GM18907 (cell line): Measurements from ENCODE around the gene TAC4.

ENCODE experiments used
- ATAC-seq: cut with Tn5 transposase; IDR thresholded peaks from one replicate; pipeline ENCODE4 v1.9.1; 2021; ENCODE audit warnings: mild to moderate bottlenecking, moderate library complexity; ENCODE audit not compliant: unreplicated experiment

The TAC4 gene

GRCh38 chr17:49873466-49873865 lies 25.6 kb upstream of the TAC4 start:
- no peak for ATAC-seq

DNA sequence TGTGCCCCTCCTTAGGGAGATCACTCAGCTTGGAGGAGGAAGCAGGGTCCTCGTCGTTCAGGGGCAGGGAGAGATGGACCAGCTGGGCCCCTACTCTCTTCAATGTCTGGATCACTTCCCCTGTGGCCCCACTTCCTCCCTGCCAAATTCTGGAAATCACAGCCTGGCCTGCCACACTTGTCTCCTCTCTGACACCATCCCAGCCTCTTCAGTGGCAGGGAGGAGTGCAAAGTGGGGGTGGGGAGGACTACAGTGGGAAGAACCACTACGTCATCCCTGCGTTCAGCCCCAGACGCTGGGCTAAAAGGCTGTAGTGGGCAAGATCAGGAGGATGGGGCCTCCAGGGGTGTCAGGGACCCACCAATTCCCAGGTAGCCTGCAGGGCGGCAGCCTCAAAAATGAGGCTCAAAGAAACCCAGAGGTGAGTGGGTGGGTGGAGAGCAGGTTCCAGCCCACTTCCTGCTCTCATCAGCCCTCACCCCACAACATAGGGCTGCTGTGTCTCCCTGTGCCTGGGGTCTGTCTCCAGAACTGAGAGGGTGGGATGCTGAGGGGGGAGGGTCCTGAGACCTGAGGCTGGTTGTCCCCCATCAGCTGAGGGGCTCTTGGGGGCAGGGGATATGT lies 25.0 kb upstream of the TAC4 start:
- no peak for ATAC-seq

DNA sequence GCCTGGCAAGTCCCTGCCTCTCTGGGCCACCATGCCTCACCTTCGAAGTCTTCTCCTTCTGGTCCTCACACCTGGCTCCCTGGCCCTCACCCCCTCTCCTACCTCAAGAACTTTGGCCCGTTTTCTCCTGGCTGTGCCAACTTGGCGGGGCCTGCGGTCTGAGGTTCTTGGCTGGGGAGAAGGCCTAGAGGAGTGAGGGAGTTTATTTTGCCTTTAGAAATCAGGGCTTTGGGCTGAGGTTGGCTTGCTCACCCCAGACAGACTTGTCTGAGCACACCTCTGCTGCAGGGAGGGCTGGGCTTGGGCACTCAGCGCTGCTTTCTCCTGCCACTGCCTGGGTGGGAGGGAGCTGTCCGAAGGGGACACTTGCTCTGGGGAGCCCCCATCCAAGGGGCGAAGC lies 23.3 kb upstream of the TAC4 start:
- no peak for ATAC-seq

DNA sequence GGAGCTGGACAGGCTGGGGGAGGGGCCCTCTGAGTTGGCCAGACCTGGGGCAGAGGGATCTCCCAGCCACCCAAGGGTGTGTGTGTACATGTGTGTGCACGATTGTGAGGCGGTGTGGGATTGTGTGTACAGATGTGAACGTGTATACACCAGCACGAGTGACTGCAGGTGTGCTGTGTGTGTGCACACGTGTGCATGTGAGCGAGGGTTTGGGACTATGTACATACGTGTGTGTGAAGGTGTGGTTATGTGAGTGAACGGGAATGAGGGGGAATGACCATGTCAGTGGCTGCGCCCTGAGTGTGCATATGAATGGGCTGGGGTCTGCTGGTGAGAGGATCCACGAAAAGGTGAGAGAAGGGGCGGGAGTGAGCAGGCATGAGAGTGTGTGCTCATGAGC lies 22.4 kb upstream of the TAC4 start:
- ATAC-seq, result no peak

GRCh38 chr17:49869038-49869374 lies 21.1 kb upstream of the TAC4 start:
- ATAC-seq, result no peak

DNA sequence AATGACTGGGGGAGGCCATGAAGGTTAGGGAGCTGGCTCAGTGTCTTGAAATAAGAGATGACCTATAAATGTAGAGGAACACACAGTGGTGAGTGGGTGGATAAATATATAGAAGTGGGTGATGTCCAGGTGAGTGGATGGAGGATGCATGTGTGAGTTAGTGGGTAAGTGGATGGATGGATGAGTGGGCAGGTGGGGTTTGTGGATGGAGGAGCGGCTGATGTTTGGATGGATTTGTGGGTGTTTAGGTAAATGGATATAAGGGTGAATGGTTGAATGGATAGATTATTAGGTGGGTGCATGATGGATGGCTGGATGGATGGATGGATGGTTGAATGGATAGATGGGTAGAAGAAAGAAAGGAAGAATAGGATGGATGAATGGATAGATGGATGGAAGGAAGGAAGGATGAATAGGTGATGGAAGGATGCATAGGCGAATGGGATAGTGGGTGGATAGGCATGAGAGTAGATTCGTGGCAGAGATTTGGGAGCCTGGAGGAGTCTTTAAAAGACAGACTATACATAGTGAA lies 19.1 kb upstream of the TAC4 start:
- no peak for ATAC-seq

GRCh38 chr17:49866019-49866380 lies 18.1 kb upstream of the TAC4 start:
- ATAC-seq, result no peak

DNA sequence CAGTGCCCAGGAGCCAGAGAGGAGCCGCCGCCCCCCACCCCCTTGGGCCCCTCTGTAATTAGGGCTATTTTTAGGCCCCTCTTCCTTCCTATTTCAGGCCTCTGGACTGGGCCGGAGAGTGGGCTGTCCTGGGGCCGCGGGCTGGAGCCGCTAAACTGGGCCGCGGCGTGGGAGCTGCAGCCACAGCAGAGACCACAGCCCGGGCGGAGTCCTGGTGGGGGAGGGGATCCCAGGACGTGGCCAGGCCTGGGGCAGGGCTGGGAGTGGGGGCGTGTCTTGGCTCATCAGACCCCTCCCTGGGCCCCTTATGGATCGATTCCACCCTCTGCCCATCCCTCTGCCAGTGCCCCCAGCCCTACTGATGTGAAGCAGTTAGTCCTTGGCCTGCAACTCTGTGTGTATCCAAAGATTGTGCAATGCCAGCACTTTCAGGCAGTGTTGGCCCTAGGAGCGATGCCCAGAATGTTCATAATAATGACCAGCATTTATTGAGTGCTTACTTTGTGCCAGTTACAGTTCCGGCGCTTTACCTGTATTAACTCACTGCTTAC lies 15.0 kb upstream of the TAC4 start:
- ATAC-seq, result no peak

DNA sequence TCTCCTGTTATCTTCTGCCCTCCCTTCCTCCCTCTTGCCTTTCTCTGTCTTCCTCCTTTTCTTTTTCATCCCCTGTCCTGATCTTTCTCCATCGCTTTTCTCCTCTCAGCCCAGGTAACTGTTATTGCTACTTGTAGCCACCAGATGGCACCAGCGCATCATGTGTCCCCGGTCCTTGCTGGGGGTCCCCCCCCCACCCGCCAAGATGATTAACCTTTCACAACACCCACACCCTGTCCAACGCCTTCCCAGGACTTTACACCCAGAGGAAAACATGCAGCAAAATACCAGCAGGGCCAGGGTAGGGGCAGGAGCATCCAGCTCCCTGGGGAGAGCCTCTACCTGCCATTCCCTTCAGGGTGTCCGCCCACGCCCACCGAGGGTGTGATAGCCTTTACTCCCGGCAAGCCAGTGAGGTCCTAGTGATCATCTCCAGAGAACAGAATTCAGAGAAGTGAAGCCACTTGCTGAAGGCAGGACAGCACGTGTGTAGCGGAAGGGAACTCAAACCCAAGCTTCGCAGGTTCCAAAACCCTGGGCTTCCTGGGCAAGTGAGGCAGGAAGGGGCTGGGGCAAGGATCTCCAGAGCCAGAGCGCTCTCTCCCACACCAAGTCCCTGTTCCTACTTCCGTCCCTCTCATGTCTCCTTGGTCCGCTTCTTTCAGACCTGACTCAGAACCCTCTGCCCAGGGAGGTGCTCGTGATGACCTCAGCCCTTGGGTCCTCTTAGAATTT lies 13.4 kb upstream of the TAC4 start:
- no peak for ATAC-seq

GRCh38 chr17:49859991-49860953 lies 12.4 kb upstream of the TAC4 start:
- no peak for ATAC-seq

- no peak for ATAC-seq
Observed at GRCh38 chr17:49858796-49859195, 10.9 kb upstream of the TAC4 start.

- ATAC-seq, result no peak
Observed at GRCh38 chr17:49854126-49854525, 6.3 kb upstream of the TAC4 start.

DNA sequence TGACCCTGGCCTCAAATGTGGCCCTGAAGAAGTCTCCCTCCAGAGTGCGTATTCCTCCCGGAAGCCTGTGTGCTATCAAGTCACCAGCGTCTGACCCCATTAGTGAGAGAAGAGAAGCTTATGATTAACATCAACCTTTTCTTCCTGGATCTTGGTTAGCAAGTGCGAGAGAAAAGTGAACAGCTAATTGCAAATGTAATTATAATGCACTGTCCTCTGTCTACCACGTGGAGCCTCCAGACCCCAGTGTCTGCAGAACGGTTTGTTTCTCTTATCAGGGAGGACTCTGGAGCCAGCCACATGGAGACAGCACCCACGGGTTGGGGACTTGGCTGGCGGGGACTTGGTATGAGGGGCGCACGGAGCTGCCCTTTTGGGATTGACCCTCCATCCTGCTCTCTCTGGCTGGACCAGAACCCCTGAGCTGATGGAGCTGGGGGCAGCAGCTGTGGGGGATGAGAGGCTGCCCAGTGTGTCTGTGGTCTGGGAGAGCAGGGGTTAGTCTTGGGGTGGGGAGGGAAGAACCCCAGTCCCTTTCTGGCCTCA lies 5.7 kb upstream of the TAC4 start:
- no peak for ATAC-seq

DNA sequence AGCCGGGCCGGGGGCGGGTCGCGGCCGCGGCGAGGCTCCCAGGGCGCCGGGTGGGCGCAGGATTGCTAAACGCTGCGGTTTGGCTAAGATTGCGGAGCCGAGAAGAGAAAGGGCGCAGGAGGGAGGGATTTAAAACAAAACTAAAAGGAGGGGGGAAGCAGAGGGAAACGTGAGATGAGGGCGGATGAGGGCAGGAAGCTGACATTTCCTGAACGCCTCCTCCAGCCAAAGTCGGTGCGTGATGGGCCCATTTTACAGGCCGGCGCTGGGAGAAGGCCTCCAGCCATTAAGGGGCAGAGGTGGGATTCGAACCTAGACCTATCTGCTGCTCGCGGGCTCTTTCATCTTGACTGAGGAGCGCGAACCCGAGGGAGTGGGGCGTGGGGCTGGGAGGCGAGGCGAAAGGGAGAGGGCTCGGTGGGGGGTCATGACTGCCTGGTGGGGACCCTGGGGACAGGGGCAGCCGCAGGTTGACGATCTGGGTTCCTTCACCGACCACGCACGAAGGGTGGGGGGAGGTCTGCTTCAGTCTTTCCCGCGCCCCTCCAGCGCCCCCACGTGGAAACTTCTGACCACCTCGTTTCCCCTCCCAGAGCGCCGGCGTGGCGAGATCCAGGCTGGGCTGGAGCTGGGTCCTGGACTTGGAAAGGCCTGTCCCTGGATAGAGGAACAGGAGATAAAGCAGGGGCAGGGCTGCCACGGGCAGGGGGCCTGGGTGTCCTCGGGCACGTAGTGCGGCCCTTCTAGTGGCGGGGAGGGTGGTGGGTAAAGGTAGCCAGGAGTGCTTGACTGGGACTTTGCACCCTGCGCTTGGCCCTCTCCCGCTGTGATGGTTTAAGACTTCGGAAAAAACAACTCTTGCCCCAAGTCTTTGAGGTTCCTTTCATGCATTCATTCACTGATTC lies 3.8 kb upstream of the TAC4 start:
- no peak for ATAC-seq

GRCh38 chr17:49850772-49851386 lies 3.0 kb upstream of the TAC4 start:
- no peak for ATAC-seq

GRCh38 chr17:49850218-49850610 lies 2.3 kb upstream of the TAC4 start:
- no peak for ATAC-seq

GRCh38 chr17:49848739-49849138 lies 870 bp upstream of the TAC4 start:
- ATAC-seq, result no peak

DNA sequence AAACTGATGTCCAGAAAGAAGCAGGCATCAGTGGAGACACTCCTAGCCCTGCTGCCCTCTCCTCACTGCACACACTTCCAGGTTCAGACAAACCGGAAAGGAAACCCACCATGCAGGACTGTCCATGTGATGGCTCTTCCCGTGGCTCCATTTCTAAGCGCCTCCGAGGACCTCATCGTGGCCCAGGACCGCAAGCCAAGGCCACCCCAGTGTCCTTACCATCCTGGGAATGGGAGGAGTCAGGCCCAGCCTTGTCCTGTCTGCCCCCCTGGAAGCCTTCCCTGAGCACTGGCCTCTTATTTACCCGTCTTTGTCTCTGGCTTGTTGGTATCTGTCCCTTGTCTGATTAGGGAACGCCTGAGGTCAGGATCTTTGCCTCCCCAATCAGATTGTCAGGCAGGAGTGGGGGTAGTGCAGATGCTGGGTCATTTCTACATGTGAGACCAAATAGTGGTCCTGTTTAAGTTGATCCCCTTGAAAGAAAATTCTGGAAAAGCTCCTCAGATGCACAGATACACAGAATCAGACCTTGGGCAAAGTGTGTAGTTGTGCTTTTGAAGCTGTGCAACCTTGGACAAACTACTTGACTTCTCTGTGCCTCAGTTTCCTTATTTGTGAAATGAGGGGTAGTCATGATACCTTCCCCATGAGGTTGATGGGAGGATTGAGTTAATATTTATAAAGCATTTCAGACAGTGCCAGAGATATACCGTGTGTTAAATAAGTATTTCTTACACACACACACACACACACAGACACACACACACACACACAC lies 744 bp downstream of the TAC4 start:
- no peak for ATAC-seq

- no peak for ATAC-seq
Observed at GRCh38 chr17:49845321-49845720, 2.5 kb downstream of the TAC4 start.
